A549 (cell line): ENCODE results near the gene PCGF1.

Experiments used
- CEBPB ChIP-seq, 2 experiments: fragments of >200 bp in 1 of 2; sonication (Bioruptor Twin) in 1 of 2; formaldehyde crosslinking in 1 of 2; IDR thresholded peaks; 2 replicates each; pipeline ENCODE4 v1.6.1; 2012 to 2016
- EP300 ChIP-seq, 2 experiments: fragments of >200 bp; sonication (Bioruptor Twin); formaldehyde crosslinking; IDR thresholded peaks; 2 replicates in 1 of 2; 3 replicates in 1 of 2; pipeline ENCODE4 v1.6.1; 2016 to 2017
- KDM1A ChIP-seq: fragments of 200-600 bp; sonication (generic); IDR thresholded peaks from 2 replicates; pipeline ENCODE4 v1.6.1; 2016; ENCODE audit warnings: low read depth, mild to moderate bottlenecking
- MYC ChIP-seq: IDR thresholded peaks from 2 replicates; pipeline ENCODE4 v1.6.1; 2012; ENCODE audit warnings: mild to moderate bottlenecking, inconsistent platforms, low read length, improper control_type of control experiment, borderline replicate concordance
- POLR2A ChIP-seq: IDR thresholded peaks from 2 replicates; pipeline ENCODE4 v1.6.1; 2012; ENCODE audit warnings: mild to moderate bottlenecking, low read length
- POLR2AphosphoS2 ChIP-seq: conservative IDR thresholded peaks from 2 replicates; pipeline ENCODE4 v1.6.1; 2012; ENCODE audit warnings: low read length, improper control_type of control experiment, inconsistent platforms
- RAD21 ChIP-seq, 2 experiments: fragments of >200 bp in 1 of 2; sonication (Bioruptor Twin) in 1 of 2; formaldehyde crosslinking in 1 of 2; IDR thresholded peaks in 1 of 2; conservative IDR thresholded peaks in 1 of 2; 2 replicates in 1 of 2; 3 replicates in 1 of 2; pipeline ENCODE4 v1.6.1; 2012 to 2018; ENCODE audit warnings: inconsistent platforms in 1 of 2
- TF ChIP-seq, protein P1 (sequence below): fragments of >200 bp; sonication (Bioruptor Twin); formaldehyde crosslinking; IDR thresholded peaks from 3 replicates; pipeline ENCODE4 v1.5.1; 2016
- TF ChIP-seq, protein P2 (sequence below): IDR thresholded peaks from 2 replicates; pipeline ENCODE4 v1.6.1; 2012; ENCODE audit warnings: low read depth, borderline replicate concordance

DNA sequence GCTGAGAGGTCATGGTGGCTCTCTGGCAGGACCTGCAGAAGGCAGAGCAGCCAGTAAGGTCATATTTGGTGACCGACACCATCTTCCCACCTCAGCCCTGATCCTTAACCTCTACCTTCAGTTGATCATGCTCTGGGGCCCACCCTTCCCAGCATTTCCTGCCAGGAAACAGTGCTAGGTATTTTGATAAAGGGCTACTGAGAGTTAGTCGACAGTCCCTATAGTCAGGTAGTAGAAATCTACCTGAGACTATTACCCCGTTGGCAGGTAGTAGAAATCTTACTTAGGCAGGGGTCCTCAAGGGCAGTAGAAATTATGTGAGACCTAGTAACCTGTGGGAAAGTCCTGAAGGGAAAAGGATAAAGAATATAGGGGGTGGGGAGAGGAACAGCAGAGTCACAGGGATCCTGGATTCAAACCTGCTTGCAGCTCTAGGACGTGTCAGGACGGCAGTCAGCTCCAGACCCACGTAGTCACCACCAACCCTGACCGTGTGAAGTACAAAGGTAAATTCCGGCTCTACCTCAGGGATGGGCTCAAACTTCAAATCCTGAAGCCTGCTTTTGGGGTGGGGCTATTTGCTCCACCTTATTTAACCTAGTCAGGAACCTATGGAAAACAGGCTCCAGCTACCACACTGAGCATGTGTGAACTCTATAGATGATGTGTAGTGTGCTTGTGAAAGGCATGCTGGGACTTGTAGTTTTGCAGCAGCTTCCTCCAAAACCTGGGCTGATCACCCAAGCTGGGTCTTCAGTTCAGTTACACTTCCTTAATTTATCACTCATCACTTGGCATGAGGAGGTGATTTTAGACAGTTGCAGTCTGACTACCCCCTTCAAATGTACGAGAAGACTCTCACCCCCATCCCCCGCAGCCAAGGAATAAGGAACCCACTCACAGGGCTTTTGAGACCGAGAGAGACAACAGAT, 18.5 kb upstream of the PCGF1 start, which contains the start of gene DQX1:
- TF ChIP-seq, protein P1, sequence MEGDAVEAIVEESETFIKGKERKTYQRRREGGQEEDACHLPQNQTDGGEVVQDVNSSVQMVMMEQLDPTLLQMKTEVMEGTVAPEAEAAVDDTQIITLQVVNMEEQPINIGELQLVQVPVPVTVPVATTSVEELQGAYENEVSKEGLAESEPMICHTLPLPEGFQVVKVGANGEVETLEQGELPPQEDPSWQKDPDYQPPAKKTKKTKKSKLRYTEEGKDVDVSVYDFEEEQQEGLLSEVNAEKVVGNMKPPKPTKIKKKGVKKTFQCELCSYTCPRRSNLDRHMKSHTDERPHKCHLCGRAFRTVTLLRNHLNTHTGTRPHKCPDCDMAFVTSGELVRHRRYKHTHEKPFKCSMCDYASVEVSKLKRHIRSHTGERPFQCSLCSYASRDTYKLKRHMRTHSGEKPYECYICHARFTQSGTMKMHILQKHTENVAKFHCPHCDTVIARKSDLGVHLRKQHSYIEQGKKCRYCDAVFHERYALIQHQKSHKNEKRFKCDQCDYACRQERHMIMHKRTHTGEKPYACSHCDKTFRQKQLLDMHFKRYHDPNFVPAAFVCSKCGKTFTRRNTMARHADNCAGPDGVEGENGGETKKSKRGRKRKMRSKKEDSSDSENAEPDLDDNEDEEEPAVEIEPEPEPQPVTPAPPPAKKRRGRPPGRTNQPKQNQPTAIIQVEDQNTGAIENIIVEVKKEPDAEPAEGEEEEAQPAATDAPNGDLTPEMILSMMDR: no peak
- TF ChIP-seq KDM1A: no peak
- TF ChIP-seq RAD21 (conservative IDR thresholded peaks at IDR 0.05 in 1 of 2, IDR thresholded peaks at IDR 0.05 in 1 of 2): no peak
- no peak for TF ChIP-seq POLR2A
- TF ChIP-seq MYC: no peak
- TF ChIP-seq, protein P2, sequence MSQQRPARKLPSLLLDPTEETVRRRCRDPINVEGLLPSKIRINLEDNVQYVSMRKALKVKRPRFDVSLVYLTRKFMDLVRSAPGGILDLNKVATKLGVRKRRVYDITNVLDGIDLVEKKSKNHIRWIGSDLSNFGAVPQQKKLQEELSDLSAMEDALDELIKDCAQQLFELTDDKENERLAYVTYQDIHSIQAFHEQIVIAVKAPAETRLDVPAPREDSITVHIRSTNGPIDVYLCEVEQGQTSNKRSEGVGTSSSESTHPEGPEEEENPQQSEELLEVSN: no peak
- no peak for TF ChIP-seq CEBPB (IDR thresholded peaks at IDR 0.05)
- no peak for TF ChIP-seq POLR2AphosphoS2
- TF ChIP-seq EP300 (IDR thresholded peaks at IDR 0.05): no peak
